ENCODE results near the gene TRPV6. TPM values are rescaled to one million over a fixed set of nuclear protein-coding genes. Genes with fewer than 3 reads are reported as not detected.

The TRPV6 gene
- total and polyA plus RNA-seq, 2 experiments from 2014 or later = 1.9 TPM; not detected in 1

DNA sequence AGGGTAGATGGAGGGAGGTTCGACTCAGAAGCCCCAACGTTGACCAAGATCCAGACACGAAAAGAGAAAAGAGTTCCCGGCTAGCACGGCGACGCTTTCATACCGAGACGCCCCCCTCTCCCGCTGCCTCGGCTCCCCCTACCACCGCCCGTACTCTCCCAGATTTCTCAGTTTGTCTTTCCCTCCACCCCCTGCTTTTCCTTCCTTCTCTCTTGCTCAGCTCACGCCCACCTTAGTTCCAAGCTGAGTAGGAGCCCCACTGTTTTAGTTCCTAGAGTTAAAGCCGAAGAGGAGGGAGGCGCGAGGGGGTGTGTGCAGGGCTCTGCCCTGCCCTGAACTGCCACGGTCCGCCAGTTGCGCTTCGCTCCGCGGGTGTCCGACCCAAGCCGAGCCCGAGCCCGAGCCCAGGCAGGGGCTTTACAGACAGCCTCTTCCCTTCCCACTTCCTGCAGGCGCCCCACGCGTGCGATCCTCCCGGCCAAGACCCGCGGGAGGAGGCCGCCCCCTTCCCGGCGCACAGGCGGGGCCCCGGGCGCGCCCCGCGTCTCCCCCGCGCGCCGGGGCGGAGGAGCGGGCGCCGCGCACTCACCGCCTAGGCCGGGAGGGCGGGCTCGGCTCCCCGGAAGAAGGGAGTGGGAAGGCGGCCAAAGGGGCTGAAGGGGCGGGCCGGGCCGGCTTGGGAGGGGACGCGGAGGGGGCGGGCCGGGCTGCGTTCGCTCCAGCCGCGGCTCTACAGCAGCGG lies 31.0 kb downstream of the TRPV6 start, which contains the start of gene EPHB6:
Gene EPHB6 (plus strand): TSS at position 705 of the 742 bp plus-strand sequence. CDS start 8,152 bp downstream, outside the sequence.
- peaks cover 7% of the 10 kb centered on the region for H3K4me1 ChIP-seq (ENCODE audit: low read depth)
- no peaks in the 10 kb centered on the region for H3K36me3 ChIP-seq
- H3K4me3 ChIP-seq = peak within 1 kb of the TSS; percentile 75
- H3K27me3 ChIP-seq = no peaks in the 10 kb centered on the region
- H3K9me3 ChIP-seq (ENCODE audit: low read depth) = no peaks in the 10 kb centered on the region
- TF ChIP-seq, protein P1, sequence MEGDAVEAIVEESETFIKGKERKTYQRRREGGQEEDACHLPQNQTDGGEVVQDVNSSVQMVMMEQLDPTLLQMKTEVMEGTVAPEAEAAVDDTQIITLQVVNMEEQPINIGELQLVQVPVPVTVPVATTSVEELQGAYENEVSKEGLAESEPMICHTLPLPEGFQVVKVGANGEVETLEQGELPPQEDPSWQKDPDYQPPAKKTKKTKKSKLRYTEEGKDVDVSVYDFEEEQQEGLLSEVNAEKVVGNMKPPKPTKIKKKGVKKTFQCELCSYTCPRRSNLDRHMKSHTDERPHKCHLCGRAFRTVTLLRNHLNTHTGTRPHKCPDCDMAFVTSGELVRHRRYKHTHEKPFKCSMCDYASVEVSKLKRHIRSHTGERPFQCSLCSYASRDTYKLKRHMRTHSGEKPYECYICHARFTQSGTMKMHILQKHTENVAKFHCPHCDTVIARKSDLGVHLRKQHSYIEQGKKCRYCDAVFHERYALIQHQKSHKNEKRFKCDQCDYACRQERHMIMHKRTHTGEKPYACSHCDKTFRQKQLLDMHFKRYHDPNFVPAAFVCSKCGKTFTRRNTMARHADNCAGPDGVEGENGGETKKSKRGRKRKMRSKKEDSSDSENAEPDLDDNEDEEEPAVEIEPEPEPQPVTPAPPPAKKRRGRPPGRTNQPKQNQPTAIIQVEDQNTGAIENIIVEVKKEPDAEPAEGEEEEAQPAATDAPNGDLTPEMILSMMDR (IDR thresholded peaks at IDR 0.05; ENCODE audit: low read depth, low read length) = no peak
- DNase-seq (ENCODE audit: low read depth in 1 of 2, low spot score in 1 of 2) = peak; percentile 81 to 91
- no peak within 1 kb of the TSS for H3K27ac ChIP-seq

DNA sequence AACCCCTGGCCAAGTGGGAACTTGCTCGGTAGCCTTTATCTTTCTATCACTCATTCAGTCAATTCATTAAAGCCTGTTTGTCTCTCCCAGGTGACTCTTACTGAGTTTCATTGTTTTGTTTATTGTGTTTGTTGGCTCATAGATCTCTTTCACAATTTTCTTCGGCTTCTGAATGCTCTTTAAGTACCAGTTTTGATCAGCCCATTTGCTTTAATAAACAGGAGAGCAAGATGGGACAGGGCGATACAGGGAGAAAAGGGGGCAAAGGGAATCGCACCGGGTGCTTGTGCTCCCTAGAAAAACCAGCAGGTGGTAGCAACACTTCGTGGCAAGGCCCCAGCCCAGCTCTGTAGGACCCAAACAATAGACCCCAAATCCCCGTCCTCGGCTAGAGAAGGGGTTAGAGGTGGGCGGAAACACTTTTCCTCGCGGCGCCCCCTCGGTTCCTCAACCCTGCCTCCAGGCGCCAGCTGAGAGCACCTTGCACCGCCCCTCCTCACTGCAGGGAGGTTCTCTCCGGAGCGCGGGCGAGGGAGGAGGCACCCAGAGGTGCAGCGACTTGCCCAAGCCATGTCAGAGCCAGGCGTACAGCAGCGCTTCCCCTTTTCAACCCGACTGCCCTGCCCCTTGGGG lies 31.7 kb downstream of the TRPV6 start:
- H3K27me3 ChIP-seq = no peaks in the 10 kb centered on the region
- TF ChIP-seq, protein P1 (IDR thresholded peaks at IDR 0.05; ENCODE audit: low read depth, low read length) = peak; percentile 89
- H3K9me3 ChIP-seq (ENCODE audit: low read depth) = no peaks in the 10 kb centered on the region
- peak overlapping the region; percentile 75 for H3K4me3 ChIP-seq
- H3K36me3 ChIP-seq = no peaks in the 10 kb centered on the region
- no peak overlapping the region for H3K27ac ChIP-seq
- H3K4me1 ChIP-seq (ENCODE audit: low read depth) = peaks cover 4% of the 10 kb centered on the region
- peak; percentile 68 to 80 for DNase-seq (ENCODE audit: low read depth in 1 of 2, low spot score in 1 of 2)

DNA sequence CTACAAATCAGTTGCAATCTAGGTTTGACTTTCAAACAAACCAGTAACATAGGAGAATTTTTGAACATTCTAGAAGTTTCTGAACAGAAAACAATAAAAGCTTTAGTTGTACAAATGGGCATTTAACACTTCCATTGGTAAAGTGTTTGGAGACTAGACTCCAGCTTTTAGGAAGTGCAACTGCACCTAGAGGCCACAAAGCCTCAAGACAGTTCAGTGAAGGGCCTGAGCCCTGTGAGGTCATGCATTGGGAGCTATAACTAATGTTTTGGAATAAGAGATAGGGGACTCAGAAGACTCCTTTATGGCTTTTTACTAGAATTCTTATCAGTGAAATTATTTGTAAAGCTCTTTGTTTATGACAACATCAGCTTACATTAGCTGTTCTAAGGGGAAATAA lies 33.6 kb downstream of the TRPV6 start:
- no peaks in the 10 kb centered on the region for H3K36me3 ChIP-seq
- DNase-seq (ENCODE audit: low read depth in 1 of 2, low spot score in 1 of 2) = no peak
- H3K9me3 ChIP-seq (ENCODE audit: low read depth) = no peaks in the 10 kb centered on the region
- peaks cover 4% of the 10 kb centered on the region for H3K4me1 ChIP-seq (ENCODE audit: low read depth)
- no peaks in the 10 kb centered on the region for H3K27me3 ChIP-seq
- H3K27ac ChIP-seq = no peak overlapping the region
- TF ChIP-seq, protein P1 (IDR thresholded peaks at IDR 0.05; ENCODE audit: low read depth, low read length) = no peak
- H3K4me3 ChIP-seq = no peak overlapping the region

DNA sequence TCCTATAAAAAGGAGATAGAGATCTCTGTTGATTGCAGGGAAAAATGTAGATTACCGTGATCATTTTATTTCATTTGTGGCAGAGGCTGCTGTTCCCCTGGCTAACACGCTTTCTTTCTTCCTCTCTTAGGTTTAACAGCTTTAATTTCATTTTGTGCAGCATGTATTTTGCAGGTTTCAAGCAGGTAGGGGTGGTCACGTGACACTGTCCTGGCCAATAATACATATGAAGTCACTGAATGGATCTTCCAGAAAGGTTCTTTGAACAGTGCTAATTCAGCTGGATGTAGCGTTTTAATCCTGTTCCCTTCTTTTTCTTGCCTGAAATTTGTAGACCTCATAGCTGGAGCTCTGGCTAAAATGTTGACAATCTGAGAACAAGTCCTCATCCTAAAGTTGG lies 34.3 kb downstream of the TRPV6 start:
- TF ChIP-seq, protein P1 (IDR thresholded peaks at IDR 0.05; ENCODE audit: low read depth, low read length) = no peak
- Histone ChIP-seq H3K27ac (no peak overlapping the region), H3K27me3 (no peaks in the 10 kb centered on the region), H3K4me1 (ENCODE audit: low read depth) (peaks cover 4% of the 10 kb centered on the region), H3K36me3 (no peaks in the 10 kb centered on the region), H3K9me3 (ENCODE audit: low read depth) (no peaks in the 10 kb centered on the region), H3K4me3 (no peak overlapping the region)
- no peak for DNase-seq (ENCODE audit: low read depth in 1 of 2, low spot score in 1 of 2)

DNA sequence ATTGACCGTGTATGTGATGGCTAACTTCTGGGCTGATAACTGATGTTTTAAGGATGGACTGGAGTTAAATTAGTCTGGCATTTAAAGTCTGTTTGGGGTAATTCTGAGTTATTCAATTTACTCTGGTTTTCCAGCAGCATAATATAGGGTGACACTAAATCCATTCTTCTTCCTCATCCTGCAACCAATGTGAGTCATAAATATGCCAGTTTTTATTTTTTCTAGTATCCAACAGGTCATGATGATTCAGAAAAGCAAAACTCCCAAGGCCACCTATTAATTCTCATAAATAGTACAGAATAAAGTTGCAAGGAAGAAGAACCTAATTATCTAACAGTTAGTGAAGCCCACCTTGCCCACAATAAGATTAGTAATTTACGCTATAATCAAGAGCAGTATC lies 38.2 kb downstream of the TRPV6 start:
- H3K4me3 ChIP-seq = no peak overlapping the region
- no peak for DNase-seq (ENCODE audit: low read depth in 1 of 2, low spot score in 1 of 2)
- no peaks in the 10 kb centered on the region for H3K27me3 ChIP-seq
- TF ChIP-seq, protein P1 (IDR thresholded peaks at IDR 0.05; ENCODE audit: low read depth, low read length) = no peak
- no peaks in the 10 kb centered on the region for H3K9me3 ChIP-seq (ENCODE audit: low read depth)
- no peaks in the 10 kb centered on the region for H3K4me1 ChIP-seq (ENCODE audit: low read depth)
- no peak overlapping the region for H3K27ac ChIP-seq
- no peaks in the 10 kb centered on the region for H3K36me3 ChIP-seq

Measured in cardiac muscle cell (in vitro differentiated cells and primary cell).